Suppressor macrophage treated with lipopolysaccharide for 4 hours (primary cell): ENCODE results near the gene KIF13A.
"Not testable (repeated sequence)": the region's sequence is repeated elsewhere in the genome, so short reads cannot be mapped to it uniquely, and the experiment has no call there.

Experiments
- DNase-seq: peaks from one replicate; pipeline ENCODE4 v3.0.0-alpha.2; 2020

Gene KIF13A

GRCh38 chr6:17869010-17869752 is 118.3 kb downstream of the KIF13A start:
- no peak for DNase-seq

GRCh38 chr6:17867880-17868279 is 119.6 kb downstream of the KIF13A start:
- no peak for DNase-seq

- DNase-seq, result no peak
Measured at GRCh38 chr6:17866876-17867444, 120.5 kb downstream of the KIF13A start.

- DNase-seq, result no peak
Measured at GRCh38 chr6:17865798-17866725, 121.4 kb downstream of the KIF13A start.

DNA sequence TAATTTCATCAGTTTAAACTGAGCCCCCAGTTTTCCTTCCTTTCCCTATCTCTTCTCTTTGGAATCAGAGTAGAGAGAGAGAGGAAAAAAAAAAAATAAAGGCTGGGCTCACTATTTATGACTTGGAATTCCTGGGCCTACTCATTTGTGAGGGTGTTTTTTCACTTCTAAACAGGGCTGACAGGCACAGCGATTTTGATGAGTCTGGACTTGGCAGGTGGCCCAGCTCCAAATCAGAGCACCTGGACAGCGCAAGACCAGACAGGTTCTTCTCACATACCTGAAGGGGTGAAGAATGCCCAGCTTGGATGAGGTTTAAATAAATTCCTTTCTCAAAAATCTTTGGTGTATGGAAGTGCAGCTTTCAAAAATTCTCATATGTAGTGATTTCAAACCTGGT is 122.2 kb downstream of the KIF13A start:
- DNase-seq, result no peak

DNA sequence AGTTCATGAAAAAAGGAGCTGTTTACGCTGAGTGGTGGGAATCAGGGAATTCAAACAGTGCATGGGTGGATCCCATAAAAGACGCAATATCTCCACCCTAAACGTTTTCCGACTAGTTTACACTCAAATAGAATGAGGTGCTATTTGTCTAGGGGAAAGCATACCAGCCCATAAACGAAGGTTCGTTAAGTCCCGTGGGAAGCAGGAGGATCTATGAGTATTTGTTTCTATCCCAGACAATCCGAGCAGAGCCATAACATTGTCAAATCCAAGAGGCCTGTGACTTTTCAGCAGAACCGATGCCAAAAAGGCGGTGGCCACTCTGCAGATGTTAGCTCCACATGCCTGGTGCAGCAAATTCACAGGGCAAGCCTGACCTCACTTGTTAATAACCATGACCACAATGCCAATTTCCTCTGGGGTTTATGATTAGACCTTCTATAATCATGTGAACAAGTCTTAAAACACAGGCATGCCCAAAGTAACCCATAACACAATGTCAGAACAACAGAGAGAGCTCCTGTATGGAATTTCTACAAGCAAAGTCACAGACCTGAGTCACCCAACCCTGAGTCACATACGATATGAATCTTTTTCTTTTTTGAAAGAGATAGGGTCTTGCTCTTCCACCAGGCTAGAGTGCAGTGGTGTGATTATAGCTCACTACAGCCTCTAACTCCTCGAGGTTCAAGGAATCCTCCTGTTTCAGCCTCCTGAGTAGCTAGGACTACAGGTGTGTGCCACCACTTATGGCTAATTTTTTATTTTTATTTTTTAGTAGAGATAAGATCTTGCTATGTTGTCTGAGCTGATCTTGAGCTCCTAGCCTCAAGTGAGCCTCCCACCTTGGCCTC is 123.3 kb downstream of the KIF13A start:
- DNase-seq, result no peak

DNA sequence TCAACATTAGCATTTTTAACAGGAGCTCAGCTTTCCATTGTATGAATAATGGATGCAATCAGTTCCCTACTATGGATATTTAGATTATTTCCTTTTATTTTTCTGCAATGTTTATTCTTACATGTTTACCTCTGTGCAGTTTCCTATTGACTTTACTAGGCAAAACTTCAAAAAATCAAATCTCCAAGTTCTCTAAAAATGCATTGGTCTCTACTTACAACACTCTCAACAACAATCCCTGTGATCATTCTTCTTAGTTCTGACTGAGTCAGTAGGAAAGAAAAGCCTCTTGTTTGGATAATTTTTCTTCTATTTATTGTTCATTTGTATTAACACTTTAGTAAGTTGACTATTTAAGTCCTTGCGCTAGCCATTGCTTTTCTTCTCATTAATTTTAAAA is 126.1 kb downstream of the KIF13A start:
- DNase-seq, result no peak

DNA sequence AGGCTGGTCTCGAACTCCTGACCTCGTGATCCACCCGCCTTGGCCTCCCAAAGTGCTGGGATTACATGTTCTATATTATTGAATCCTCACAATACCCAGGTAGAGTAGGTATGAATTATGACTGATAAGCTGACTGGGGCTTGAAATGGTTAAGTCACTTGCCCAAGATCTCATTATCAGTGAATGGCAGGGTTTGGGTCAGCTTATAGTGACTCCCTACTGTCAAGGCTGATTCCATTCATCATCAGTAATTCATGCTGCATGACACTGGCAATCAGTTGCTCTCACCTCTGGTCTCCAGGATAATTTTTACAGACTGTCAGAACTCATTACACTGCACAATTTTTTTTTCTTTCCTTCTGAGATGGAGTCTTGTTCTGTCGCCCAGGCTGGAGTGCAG is 127.6 kb downstream of the KIF13A start:
- DNase-seq, result no peak

- no peak for DNase-seq
Measured at GRCh38 chr6:17858584-17858983, 128.9 kb downstream of the KIF13A start.

DNA sequence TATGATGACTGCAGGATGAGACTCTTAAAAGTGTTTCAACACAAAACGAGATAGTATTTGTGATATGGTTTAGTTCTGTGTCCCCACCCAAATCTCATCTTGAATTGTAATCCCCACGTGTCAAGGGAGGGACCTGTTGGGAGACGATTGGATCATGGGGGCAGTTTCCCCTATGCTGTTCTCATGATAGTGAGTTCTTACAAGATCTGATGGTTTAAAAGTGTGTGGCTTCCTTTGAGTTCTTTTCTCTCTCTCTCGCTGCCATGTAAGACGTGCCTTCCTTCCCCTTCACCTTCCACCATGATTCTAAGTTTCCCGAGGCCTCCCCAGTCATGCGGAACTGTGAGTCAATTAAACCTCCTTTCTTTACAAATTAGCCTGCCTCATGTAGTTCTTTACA is 130.2 kb downstream of the KIF13A start:
- not testable (repeated sequence) for DNase-seq

DNA sequence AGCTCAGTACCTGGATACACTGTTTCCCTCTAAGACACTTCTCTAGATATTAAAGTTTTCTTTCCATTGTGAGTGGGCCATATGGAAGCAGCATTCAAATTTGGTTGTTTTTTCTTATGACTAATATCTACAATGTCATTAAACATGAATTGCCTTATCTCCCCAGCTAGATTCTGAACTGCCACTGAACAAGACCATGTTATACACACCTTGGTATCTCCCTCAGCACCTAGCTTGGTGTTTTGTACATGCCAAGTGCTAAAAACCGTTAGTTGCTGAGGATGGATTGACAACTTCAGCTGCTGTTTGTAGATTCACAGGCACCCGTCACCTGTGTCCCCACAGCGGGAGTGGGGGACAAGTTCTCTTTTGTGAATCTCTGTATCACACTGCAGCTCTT is 131.1 kb downstream of the KIF13A start:
- no peak for DNase-seq

DNA sequence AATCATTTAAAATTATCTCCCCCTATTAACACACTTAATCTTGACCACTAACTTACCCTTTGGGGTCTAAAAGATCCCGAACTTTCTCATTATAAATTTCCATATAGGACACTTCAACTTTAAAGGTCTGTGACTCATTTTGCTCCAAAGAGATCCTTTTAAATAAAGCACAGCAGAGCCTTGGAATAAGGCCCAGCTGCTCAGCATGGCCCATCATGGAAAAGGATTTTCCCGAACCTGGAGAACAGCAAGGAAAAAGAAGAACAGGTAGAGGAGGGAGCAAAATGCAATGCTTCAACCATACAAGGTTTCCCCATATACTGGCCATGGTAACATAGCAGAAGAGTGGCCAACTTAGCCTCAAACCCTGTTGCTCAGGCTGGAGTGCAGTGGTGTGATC is 132.1 kb downstream of the KIF13A start:
- DNase-seq, result no peak

DNA sequence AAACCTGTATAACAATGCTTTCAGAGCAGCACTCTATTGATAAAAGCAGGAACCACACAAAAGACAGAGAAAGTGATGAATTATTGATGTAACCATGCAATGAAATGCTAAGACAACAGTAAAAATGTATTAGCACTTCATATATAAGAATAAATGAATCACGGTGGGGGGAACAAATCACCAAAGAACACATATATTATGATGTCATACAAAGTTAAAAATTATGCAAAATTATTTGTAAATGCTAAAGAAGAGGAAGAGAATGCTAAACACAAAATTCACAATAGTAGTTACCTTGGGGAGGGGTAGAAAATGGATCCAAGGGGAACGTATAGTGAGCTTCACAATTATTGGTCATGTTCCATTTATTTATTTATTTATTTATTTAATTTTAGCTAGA is 133.9 kb downstream of the KIF13A start:
- no peak for DNase-seq

DNA sequence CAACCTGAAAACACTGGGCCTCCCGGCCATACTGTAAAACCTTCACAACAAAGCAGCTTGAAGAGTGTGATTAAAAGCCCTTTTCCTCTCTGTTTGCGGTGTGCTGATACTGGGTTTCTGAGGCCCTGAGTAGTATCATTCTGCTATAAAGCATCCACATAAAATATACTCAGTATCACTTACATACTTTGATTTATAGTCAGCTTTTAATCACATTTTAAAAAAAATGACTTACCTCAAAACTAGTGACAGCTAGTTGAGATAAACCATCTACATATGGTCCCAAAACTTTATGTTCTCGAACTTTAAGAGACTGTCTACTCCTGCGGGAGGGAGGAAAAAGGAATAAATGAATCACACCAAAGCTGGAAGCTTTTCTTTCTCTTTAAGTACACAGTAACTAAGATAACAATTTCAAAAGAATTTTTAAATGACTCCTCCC is 135.7 kb downstream of the KIF13A start:
- no peak for DNase-seq

GRCh38 chr6:17851001-17851719 is 136.3 kb downstream of the KIF13A start:
- DNase-seq, result no peak

DNA sequence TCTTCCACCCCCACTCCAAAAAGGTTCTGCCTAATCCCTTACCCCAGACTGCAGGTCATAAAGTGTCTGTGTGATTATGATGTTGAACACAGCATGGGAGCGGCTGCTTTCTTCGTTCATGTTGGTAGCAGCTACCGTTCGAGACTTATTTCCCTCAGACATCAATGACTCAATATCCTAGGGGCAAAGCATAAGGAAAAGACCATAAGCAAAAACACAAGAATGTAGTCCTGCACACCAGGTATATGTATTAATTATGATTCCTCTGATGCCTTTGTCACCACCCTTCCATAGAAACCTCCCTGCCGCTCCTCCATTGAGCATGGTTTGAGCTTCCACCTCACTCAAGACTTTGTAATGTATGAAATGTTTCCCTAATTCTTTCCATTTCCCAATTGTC is 137.2 kb downstream of the KIF13A start:
- no peak for DNase-seq

- no peak for DNase-seq
Measured at GRCh38 chr6:17847203-17847760, 140.2 kb downstream of the KIF13A start.

DNA sequence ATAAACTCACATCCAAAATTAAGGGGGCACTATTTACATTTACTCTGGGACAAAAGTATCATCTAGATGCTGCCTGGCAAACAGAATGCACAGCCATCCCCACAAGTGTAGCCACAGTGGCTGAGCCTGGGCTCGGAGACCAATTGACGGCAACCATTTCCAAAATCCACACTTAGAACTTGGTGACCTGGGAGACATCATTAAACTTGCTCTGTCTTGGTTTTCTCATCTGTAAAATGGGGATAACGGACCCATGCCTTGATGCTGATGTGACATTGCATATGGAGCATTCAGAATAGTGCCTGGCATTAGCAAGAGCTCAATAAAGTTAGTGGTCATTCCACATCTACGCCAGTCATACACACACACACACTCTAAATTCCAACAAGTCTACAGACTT is 140.7 kb downstream of the KIF13A start:
- no peak for DNase-seq

GRCh38 chr6:17845598-17845997 is 141.8 kb downstream of the KIF13A start:
- DNase-seq, result no peak

GRCh38 chr6:17844967-17845366 is 142.5 kb downstream of the KIF13A start:
- DNase-seq, result peak; percentile 10

DNA sequence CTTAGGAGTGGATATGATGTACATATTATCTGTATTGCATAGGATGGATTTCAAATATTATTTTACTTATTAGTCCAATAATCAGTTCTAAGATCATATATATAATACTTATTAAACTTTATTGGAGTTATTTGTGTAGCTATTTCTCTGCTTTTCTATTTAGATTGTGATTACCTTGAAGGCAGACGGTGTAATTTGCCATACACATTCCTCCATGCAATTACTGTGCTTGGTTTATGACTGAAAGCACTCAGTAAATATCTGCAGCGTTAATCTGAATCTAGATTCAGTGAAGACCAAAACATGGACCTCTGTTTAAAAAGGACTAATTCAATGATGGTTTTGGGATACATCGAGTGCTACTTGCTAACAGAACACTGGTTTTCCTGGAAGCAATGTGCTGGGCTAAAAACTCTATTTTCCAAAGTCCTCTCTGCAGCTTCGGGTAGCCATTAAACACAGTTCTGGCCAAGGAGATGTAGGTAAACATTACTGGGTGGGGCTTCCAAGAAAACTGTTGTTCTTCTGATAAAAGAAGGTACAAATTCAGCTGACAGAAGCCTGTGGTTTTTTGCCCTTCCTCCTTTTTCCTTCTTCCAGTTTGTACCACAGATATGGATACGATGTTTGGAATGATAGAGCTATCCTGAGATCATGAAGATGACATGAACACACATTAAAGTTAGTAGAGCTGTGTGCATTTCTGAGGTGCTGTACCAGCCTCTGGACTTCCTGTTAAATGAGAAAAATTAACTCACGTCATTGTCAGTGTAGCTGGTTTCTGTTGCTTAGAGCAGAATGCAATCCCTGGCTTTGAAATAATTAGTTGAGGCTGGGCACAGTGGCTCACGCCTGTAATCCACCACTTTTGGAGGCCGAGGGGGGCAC is 144.3 kb downstream of the KIF13A start:
- DNase-seq, result no peak
